Measurements from ENCODE around the gene ADGRG3.

DNA sequence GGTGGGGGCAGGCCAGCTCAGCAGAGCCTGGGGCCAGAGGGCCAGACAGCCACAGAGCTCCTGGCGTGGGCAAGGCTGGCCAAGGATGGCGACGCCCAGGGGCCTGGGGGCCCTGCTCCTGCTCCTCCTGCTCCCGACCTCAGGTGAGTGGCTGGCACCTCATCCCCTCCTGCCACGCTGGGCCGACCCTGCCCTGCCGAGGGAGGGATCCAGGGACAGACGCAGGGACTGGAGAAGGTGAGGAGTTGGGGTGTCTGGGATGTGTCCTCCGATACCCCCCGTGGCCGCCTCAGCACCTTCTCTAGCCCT is at the start of gene ADGRG3:
- TF ChIP-seq ZFX (CRISPR knock-in tag; IDR thresholded peaks at IDR 0.05) (no peak), GABPA (tag; conservative IDR thresholded peaks at IDR 0.05; ENCODE audit: low read depth) (no peak), MECOM (CRISPR knock-in tag; IDR thresholded peaks at IDR 0.05) (no peak), ELF1 (tag; IDR thresholded peaks at IDR 0.05) (no peak), RBFOX2 (IDR thresholded peaks at IDR 0.05; ENCODE audit: low read depth, low read length) (no peak), TCFL5 (CRISPR knock-in tag; conservative IDR thresholded peaks at IDR 0.05) (no peak), CTCF (IDR thresholded peaks at IDR 0.05 in 2 of 3, conservative IDR thresholded peaks at IDR 0.05 in 1 of 3; ENCODE audit: insufficient read depth in 2 of 3, low read depth in 1 of 3, low read length in 3 of 3) (no peak), JUN (IDR thresholded peaks at IDR 0.05; ENCODE audit: borderline replicate concordance, low read depth, low read length) (no peak), JUN (CRISPR knock-in tag; IDR thresholded peaks at IDR 0.05; ENCODE audit: borderline replicate concordance) (no peak), ZBTB26 (CRISPR knock-in tag; IDR thresholded peaks at IDR 0.05) (no peak), TARDBP (IDR thresholded peaks at IDR 0.05) (no peak)
- TF ChIP-seq, protein P1, sequence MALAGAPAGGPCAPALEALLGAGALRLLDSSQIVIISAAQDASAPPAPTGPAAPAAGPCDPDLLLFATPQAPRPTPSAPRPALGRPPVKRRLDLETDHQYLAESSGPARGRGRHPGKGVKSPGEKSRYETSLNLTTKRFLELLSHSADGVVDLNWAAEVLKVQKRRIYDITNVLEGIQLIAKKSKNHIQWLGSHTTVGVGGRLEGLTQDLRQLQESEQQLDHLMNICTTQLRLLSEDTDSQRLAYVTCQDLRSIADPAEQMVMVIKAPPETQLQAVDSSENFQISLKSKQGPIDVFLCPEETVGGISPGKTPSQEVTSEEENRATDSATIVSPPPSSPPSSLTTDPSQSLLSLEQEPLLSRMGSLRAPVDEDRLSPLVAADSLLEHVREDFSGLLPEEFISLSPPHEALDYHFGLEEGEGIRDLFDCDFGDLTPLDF (CRISPR knock-in tag; IDR thresholded peaks at IDR 0.05) = no peak
- TF ChIP-seq, protein P2, sequence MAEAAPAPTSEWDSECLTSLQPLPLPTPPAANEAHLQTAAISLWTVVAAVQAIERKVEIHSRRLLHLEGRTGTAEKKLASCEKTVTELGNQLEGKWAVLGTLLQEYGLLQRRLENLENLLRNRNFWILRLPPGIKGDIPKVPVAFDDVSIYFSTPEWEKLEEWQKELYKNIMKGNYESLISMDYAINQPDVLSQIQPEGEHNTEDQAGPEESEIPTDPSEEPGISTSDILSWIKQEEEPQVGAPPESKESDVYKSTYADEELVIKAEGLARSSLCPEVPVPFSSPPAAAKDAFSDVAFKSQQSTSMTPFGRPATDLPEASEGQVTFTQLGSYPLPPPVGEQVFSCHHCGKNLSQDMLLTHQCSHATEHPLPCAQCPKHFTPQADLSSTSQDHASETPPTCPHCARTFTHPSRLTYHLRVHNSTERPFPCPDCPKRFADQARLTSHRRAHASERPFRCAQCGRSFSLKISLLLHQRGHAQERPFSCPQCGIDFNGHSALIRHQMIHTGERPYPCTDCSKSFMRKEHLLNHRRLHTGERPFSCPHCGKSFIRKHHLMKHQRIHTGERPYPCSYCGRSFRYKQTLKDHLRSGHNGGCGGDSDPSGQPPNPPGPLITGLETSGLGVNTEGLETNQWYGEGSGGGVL (CRISPR knock-in tag; IDR thresholded peaks at IDR 0.05) = no peak
- TF ChIP-seq, protein P3, sequence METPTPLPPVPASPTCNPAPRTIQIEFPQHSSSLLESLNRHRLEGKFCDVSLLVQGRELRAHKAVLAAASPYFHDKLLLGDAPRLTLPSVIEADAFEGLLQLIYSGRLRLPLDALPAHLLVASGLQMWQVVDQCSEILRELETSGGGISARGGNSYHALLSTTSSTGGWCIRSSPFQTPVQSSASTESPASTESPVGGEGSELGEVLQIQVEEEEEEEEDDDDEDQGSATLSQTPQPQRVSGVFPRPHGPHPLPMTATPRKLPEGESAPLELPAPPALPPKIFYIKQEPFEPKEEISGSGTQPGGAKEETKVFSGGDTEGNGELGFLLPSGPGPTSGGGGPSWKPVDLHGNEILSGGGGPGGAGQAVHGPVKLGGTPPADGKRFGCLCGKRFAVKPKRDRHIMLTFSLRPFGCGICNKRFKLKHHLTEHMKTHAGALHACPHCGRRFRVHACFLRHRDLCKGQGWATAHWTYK (CRISPR knock-in tag; IDR thresholded peaks at IDR 0.05) = no peak
